ENCODE results near the gene MYBPC1.
A peak's percentile ranks its signal among the peaks of the same experiment; 100 is the strongest.
"Not testable (repeated sequence)": the region's sequence is repeated elsewhere in the genome, so short reads cannot be mapped to it uniquely, and the experiment has no call there.

MYBPC1 gene

DNA sequence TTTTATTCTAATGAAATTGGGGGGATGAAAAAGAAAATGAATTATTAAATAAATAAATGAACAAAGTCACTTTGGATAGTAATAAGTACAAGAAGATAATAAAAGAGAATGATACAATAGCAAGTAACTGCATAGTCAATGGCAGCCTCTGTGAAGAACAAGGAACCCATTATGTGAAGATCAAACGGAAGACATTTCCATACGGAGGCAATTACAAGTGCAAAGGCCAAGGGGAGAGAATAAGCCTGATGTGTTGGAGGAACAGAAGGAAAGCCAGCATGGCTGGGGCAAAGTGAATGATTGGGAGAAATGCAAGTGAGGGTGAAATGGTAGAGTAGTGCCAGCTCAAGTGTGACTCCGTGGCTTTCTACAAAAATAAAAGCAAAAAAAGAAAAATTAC lies 58.7 kb downstream of the MYBPC1 start:
- no peak for DNase-seq (ENCODE audit: low spot score)

DNA sequence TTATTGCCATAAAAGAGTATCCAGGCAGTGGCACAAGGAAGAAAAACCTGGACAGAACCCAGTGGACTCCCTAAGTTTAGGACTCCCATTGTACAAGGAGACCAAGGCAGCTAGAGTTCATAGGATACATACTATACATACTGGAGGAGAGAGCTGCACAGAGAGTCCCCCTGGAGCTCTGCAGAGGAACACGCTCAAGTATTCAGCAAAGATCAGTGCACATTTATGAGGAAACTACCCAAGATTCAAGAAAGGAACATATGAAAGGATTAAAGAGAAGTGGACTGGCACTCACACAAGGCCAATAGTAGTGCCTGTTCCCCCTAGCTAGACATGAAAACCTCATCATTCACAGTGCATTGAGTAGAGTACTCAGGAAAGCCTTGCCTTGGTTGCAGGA lies 59.7 kb downstream of the MYBPC1 start:
- DNase-seq (ENCODE audit: low spot score) = no peak

DNA sequence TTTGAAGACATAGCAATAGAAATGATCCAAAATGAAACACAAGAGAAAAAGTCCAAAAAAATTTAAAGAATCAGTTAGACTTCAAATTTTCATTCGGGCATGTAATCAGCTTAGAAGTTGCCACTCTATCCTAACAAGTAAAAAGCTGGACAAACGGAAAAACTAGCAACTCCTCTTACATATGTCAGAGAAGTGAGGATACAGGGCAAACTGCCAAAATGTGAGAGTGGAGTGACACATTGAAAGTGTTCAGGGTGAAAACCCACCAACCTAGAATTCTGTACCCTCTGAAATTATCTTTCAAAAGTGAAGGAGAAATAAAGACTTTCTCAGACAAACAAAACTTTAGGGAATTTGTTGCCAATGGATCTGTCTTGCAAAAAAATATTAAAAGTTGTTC lies 60.6 kb downstream of the MYBPC1 start:
- no peak for DNase-seq (ENCODE audit: low spot score)

DNA sequence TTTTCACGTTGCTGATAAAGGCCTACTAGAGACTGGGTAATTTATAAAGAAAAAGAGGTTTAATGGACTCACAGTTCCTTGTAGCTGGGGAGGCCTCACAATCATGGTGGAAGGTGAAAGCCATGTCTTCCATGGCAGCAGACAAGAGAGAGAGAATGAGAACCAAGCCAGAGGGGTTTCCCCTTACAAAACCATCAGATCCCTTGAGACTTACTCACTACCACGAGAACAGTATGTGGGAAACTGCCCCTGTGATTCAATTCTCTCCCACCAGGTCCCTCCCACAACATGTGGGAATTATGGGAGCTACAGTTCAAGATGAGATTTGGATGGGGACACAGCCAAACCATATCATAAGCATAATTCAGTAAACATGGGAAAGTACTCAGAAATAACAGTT lies 65.9 kb downstream of the MYBPC1 start:
- not testable (repeated sequence) for DNase-seq (ENCODE audit: low spot score)

DNA sequence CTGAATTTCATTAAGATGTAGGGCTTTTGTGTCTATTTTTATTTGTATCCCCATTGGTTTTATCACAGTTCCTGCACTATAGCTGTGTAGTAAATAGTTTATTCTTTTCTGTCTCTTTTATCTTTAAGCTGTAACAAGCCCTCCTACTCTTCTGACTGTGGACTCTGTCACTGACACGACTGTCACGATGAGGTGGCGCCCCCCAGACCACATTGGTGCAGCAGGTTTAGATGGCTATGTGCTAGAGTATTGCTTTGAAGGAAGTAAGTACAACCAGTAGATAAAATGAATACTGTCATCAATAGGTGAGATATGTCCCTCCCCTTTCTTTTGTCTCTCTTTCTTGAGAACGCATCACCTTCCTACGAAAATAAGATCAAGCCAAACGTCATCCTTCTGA lies 68.5 kb downstream of the MYBPC1 start:
- no peak for DNase-seq (ENCODE audit: low spot score)

DNA sequence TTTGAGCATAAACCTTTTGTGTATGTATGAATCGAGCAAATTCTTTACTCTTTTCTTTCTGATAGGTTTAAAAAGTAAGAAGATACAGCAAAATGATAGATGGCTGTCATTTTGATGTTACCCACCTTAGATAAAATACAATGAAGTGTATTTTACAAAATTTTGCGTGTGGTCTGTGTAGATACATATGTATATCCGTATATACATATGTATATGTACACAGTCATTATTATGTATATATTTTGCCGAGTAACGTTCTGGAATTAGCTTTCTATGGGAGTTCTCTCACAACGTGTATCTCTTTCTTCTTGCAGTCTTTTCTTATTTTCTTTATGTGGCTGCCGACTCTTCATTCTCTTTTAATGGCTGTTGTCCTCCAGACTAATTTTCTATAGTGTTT lies 70.2 kb downstream of the MYBPC1 start:
- DNase-seq (ENCODE audit: low spot score) = no peak

DNA sequence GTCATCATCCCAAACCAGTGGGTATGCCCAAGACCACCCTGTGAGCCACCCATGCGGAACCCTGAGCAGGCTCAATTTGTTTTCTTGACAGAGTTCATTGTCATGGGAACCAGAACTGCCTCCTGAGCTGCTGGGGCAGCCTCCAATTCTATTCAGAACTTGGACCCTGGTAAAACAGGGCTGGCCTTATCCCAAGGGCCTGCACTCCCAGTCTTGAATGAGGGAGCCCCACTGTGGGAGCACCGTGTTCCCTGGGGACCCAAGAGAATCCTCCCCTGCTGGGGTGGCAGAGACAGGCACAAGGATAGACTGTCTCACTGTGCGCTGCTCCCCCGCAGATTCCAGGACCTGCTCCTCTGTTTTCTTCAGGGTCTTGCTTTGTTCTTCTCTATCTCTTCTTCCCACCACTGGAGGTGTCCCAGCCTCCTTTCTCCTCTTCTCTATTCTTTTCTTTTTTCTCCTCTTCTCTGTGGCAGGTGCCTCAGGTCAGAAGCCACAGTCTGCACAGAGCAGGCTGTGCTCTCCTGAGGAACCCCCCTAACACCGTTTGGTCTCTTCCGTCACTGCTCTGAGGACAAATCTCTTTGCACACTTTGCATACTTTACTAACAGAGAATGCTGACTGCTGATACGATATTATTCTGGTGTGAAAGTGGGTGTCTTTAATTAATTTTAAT lies 71.4 kb downstream of the MYBPC1 start:
- DNase-seq (ENCODE audit: low spot score) = no peak

DNA sequence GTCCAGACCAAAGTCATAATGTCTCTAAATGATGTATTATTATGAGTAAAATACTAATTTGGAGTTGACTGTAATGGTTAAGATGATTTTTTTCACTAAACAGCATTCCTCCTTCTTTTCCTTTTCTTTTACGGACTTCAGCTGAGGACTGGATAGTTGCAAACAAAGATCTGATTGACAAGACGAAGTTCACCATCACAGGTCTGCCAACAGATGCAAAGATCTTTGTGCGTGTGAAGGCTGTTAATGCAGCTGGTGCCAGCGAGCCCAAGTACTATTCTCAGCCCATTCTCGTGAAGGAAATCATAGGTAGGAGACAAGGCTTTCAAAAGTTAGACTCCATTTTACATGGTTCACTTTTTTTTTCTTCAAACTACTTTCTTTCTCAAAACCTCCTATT lies 72.8 kb downstream of the MYBPC1 start:
- no peak for DNase-seq (ENCODE audit: low spot score)

DNA sequence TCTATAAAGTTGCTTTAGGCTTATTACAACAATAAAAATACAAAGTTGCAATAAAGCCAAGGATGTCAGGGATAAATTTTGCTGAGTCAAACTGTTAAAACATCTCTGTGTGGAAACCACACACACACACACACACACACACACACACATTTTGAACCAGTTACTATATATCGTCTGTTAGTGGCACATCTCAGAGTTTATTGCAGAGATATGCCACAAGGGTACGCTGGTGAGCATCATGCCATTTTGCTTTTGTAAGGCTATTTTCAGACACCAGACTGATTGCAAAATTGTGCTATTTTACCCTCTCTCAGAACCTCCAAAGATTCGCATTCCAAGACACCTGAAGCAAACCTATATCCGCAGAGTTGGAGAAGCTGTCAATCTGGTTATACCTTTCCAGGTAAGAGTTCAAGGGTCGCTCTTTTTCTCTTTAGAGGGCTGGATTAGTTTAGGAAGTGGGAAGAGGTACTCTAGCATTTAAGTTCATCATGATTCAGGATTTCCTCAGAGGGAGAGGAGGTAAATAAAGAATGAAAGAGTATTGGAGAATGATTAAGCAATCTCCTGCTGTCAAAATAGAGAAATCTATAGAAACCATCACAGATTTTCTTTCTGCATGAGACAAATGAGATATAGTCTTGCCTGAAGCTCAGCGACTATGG lies 75.4 kb downstream of the MYBPC1 start:
- peak; percentile 56 for DNase-seq (ENCODE audit: low spot score)

DNA sequence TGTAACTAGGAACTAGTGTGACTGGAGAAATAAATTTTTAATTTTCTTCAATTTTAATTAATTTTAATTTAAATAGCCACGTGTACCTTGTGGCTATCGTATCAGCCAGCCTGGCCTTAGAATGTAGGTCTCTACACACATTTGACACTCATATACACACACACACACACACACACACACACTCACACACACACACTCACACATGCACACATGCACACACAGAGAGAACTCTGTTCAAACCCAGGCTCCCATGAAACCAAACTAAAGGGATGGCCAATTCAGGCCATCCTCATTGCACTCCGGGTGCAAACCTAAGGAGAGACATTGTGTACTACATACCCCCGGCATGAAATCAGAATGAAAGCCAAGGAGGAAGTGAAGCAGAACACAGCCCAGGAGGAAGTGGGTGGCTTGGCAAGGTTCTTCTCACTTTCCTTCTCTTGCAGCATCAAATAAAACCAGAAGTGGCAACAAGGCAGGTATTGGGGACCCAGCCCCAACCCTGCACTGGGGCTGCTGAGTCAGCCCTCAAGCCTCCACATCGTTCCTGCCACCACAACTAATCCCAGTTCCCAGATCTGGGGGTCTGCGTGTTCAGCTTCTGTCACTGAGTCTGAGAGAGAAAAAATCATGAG lies 76.5 kb downstream of the MYBPC1 start:
- DNase-seq (ENCODE audit: low spot score) = no peak

DNA sequence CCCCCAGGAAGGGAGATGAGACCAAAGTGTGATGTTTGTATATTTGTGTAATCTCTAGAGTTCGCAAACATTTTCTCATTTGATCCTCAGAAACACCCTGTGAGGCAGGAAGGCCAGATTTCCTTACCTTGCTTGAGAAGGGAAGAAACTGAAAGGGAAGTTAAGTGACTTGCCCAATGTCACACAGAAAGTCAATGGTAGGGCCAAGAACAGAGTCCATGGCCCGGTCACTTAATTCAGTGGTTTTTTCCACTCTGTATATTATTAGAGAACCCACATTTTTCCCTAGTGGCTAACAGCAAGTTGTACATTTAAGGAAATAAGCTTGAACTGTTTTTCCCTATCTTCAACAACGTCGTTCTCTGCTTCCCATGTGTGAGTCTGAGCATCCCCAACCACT lies 77.1 kb downstream of the MYBPC1 start:
- no peak for DNase-seq (ENCODE audit: low spot score)

DNA sequence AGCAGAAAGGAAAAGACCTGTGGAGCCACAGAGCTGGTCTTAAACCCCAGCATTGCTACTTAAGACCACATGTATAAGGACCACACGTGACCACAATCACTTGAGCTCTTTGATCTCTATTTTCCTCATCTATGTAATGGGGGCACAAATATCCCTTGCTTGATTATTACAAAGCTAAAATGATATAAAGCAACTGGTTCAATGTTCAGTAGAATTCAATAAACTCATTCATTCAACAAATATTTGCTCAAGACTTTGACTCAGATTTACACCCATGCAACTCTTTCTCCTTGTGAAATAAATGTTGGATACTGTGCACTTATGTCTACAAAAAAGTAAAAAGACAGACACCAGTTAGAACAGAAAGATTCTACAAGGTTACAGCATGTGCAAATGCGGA lies 80.8 kb downstream of the MYBPC1 start:
- DNase-seq (ENCODE audit: low spot score) = no peak

DNA sequence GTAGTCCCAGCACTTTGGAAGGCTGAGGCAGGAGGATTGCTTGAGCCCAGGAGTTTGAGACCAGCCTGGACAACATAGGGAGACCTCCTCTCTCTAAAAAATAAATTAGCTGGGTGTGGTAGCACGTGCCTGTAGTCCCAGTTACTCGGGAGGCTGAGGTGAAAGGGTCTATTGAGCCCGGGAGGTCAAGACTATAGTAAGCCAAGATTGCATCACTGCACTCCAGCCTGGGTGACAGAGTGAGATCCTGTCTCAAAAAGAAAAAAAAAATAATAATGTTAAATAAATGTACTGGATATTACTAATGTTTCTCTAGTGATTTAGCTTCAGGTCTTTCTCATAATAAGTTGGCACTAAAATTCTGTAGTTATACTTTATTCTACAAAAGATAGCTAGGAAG lies 81.7 kb downstream of the MYBPC1 start:
- not testable (repeated sequence) for DNase-seq (ENCODE audit: low spot score)

DNA sequence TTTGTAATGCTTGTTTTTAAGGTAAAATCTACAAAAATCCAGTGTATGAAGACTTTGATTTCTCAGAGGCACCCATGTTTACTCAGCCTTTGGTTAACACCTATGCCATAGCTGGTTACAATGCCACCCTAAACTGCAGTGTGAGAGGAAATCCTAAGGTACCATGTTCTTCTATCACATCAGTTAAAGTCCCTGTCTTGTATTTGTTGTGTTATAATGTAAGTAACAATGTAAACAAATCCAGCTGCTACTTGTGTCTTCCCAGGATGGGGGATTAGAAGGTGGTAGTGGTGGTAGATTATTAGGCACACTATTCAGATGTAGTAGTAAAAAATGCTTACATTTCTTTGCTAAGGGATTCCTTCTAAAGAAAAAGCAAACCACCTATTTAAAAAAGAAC lies 83.3 kb downstream of the MYBPC1 start:
- DNase-seq (ENCODE audit: low spot score) = no peak

DNA sequence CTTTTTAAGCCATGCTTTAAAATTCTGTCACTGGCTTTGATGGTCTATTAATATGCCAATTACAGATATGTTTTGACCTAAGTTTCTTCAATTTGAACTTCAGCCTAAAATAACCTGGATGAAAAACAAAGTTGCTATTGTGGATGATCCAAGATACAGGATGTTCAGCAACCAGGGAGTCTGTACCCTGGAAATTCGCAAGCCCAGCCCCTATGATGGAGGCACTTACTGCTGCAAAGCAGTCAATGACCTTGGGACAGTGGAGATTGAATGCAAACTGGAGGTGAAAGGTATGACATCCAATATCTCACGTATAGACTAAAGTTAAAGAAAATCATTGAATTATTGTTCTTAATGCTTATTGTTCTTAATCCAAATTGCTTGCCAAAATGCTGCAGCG lies 85.5 kb downstream of the MYBPC1 start:
- no peak for DNase-seq (ENCODE audit: low spot score)

DNA sequence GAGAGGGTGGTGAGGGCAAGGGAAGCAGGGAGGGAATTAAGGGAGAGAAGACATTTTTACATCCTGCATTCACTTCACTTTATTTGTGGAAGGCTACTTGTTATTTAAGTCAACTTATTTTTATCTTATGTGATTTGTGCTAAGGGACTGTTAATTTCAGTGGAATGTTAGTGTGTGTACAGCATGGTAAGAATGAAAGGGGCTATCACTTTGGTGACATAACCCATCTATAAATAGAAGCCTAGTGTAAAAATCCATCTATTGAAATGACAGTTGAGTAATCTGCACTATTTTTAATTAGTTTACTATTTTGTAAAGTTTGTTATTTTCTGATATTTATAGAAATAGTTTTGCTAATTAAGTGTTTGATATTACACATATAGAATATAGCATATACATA lies 85.9 kb downstream of the MYBPC1 start:
- DNase-seq (ENCODE audit: low spot score) = no peak

DNA sequence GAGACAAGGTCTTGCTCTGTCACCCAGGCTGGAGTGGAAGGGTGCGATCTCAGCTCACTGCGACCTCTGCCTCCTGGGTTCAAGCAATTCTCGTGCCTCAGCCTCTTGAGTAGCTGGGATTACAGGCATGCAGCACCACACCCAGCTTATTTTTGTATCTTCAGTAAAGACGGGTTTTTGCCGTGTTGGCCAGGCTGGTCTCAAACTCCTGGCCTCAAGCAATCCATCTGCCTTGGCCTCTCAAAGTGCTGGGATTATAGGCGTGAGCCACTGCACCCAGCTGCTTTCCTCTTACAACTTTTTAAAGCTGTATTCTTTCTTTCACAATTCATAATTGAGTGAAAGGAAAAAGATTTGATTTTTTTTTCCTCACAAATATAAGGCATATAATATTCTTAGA lies 86.9 kb downstream of the MYBPC1 start:
- not testable (repeated sequence) for DNase-seq (ENCODE audit: low spot score)

DNA sequence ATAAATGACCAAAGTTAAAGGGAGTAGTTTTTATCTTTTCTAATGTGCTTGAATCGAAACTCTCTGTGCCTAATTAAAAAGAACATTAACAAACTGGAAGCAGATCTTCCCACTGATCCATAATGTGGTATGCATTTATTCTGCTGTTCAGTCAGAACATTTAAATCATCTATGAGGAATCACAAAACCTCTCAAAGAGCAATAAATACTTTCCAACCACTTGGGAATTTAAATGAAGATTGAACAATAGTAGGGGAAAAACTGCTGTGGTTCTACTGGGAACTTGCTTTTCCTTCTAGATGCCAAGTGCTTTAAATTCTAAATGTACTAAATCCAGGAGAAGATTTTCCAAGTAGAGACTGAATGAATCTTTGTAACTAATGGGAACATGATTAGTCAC lies 90.3 kb downstream of the MYBPC1 start:
- no peak for DNase-seq (ENCODE audit: low spot score)

DNA sequence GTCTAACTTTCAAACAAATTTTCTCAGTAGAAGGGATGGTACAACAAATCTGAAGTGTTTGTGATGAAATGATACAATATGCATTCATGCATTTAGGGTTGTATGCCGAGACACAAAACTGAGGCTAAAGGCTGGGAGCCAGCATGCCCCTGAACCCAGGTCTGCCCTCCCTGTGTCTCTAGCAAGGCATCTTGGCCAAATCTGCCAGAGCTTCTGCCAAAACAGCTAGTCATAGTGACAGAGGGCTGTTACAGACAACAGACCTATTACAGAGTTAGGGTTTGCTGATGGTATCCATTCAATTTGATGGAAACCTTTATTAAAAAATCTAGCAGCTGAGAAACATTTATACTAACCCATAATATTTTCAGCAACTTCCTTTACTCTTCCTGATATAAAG lies 91.4 kb downstream of the MYBPC1 start:
- DNase-seq (ENCODE audit: low spot score) = no peak

DNA sequence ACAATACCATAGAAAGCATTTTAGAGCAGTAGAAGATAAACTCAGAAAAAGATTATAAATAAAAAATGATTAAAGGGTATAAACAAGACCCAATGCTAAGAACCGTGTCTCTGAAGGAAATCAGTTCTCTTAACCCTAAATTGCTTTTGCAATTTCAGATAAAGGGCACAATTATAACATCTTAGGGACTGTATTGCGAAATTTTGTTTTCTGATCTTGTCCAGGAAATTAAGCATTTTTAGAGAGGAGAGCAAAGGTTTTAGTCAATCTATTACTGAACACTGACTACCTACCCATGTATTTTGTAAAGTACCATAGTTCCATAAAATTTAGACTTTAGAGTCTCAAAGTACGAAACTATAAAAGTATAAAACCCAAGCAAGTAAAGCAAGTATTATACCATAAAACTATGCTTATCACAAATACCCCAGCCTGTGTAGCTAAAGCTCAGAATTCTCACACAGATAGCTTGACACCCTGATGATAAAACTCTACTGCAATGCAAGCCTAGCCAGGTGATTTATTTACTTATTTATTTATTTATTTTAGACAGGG lies 95.8 kb downstream of the MYBPC1 start:
- DNase-seq (ENCODE audit: low spot score) = no peak

DNA sequence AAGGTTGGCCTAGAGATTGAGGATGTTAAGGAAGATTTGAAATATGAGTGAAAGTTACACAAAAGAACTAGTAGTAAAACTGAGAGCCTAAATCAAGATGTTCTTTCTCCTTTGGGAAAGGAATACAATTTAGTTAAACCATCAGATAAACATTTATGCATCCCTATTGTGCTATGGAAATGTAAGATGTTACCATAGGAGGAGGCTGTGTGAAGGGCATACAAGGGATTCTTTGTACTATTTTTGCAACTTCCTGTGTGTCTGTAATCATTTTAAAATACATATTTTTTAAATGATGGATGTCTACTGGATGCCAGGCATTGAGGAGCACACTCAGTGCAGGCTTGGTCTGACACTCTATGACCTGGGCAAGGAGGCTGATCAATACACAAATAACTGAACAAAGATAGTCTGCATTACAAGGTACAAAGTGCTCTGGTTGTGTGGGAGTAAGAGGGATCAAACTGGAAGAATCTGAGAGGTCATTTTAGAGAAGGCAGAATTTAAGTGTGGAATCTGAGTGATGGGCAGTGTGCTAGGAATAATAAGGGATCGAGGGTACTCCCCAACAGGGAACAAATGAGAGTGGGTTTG lies 96.8 kb downstream of the MYBPC1 start:
- no peak for DNase-seq (ENCODE audit: low spot score)

DNA sequence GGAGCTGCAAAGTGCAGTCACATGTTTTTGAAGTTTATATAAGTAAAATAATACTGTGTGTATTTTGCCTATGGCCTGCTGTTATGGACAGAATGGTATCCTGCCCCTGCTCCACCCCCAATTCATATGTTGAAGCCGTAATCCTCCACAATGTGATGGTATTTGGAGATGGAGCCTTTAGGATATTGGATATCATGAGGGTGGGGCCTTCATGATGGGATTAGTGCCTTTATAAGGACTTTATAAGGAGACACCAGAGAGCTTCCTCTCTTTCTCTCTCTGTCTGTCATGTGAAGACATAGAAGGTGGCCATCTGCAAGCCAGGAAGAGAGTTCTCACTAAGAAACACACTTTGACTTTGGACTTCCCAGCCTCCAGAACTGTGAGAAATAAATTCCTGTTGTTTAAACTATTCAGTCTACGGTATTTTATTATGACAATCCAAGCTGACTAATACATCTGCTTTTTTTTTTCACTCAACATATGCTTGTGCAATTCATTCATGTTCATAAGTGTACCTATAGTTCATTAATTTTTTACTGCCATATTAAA lies 99.6 kb downstream of the MYBPC1 start:
- DNase-seq (ENCODE audit: low spot score) = no peak

DNA sequence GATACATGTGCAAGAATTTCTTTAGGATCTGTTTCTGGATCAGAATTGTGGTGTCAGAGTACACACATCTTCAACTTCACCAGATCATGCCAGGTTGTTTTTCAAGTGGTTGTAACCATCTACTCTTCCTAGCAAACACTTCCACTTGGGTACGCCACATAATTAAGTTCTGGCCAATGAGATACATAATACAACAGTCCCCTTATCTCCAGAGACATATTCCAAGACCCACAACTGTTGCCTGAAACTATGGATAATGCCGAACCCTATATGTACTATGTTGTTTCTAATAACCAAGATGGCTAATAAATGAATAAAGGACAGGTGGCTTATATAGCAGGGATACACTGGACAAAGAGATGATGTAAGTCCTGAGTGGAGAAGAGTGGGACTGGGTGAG lies 100.2 kb downstream of the MYBPC1 start:
- no peak for DNase-seq (ENCODE audit: low spot score)

All from ecto neural progenitor cell (in vitro differentiated cells).